Nephron progenitor cell (in vitro differentiated cells): ENCODE results near the gene PCNX2.

ENCODE experiments used
- DNase-seq: peaks from one replicate; pipeline ENCODE4 v3.0.0; 2021
- H3K27ac Mint-ChIP-seq: 2 replicates; pipeline ENCODE4 v1.8.0; 2021; ENCODE audit warnings: mild to moderate bottlenecking, moderate library complexity, mixed read lengths
- H3K27me3 Mint-ChIP-seq: 2 replicates; pipeline ENCODE4 v1.8.0; 2021; ENCODE audit warnings: mild to moderate bottlenecking, low read depth, mixed read lengths; ENCODE audit not compliant: poor library complexity
- H3K36me3 Mint-ChIP-seq: 2 replicates; pipeline ENCODE4 v1.8.0; 2021; ENCODE audit warnings: low read depth, mixed read lengths
- H3K4me1 Mint-ChIP-seq: 2 replicates; pipeline ENCODE4 v1.8.0; 2021; ENCODE audit warnings: mixed read lengths
- H3K4me3 Mint-ChIP-seq: 2 replicates; pipeline ENCODE4 v1.8.0; 2021; ENCODE audit warnings: mild to moderate bottlenecking, moderate library complexity, mixed read lengths
- H3K9me3 Mint-ChIP-seq: 2 replicates; pipeline ENCODE4 v1.8.0; 2021; ENCODE audit warnings: mild to moderate bottlenecking, moderate library complexity, mixed read lengths
- TF ChIP-seq, protein P1 (sequence below): fragments of 200-600 bp; sonication (generic); IDR thresholded peaks from 2 replicates; pipeline ENCODE4 v1.5.0; 2021; ENCODE audit warnings: antibody characterized with exemption

The PCNX2 gene

DNA sequence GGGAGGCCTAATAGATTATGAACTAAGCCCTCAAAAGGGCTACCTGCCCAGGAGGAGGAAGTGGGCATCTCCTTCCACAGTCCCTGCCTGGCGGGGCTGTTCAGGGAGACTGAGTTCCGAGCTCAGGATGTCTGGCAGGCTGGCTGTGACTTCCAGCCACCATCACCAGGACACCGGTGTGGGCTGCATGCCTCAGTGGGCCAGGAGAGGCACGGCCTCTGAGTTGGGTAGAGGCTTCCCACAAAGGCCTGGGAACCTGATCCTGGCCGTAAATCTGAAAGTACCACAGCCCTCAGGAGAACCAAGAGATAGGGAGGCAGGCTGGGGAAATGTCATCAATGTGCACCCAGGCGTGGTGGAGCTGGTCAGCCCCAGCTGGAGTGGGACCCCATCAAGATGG, 316.0 kb downstream of the PCNX2 start:
- Mint-ChIP-seq H3K4me3 (no peak overlapping the region), H3K9me3 (peaks cover 8% of the 10 kb centered on the region), H3K4me1 (peaks cover 63% of the 10 kb centered on the region), H3K27ac (peak overlapping the region; percentile 72), H3K27me3 (no peaks in the 10 kb centered on the region), H3K36me3 (peaks cover 52% of the 10 kb centered on the region)
- TF ChIP-seq, protein P1, sequence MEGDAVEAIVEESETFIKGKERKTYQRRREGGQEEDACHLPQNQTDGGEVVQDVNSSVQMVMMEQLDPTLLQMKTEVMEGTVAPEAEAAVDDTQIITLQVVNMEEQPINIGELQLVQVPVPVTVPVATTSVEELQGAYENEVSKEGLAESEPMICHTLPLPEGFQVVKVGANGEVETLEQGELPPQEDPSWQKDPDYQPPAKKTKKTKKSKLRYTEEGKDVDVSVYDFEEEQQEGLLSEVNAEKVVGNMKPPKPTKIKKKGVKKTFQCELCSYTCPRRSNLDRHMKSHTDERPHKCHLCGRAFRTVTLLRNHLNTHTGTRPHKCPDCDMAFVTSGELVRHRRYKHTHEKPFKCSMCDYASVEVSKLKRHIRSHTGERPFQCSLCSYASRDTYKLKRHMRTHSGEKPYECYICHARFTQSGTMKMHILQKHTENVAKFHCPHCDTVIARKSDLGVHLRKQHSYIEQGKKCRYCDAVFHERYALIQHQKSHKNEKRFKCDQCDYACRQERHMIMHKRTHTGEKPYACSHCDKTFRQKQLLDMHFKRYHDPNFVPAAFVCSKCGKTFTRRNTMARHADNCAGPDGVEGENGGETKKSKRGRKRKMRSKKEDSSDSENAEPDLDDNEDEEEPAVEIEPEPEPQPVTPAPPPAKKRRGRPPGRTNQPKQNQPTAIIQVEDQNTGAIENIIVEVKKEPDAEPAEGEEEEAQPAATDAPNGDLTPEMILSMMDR, result no peak
- peak; percentile 51 for DNase-seq

DNA sequence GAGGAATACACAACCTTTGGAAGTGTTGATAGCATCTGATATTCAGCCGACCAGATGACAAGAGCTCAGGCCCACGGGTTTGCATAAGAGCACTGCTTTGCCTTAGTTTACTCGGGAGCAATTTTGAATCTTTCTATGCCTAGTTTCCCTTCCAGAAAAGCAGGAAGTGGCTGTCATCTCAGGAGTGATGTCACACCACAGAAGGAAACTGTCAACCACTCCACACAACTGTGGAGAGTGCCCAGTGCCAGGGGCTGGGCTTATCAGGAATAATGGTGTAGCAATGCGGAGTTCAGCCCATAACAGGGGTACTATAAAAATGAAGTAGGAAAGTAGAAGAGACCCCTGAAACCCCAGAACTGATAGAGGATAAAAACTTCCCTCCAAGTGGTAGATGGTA, 316.7 kb downstream of the PCNX2 start:
- DNase-seq, result no peak
- peaks cover 15% of the 10 kb centered on the region for H3K9me3 Mint-ChIP-seq
- no peaks in the 10 kb centered on the region for H3K27me3 Mint-ChIP-seq
- H3K36me3 Mint-ChIP-seq, result peaks cover 58% of the 10 kb centered on the region
- H3K4me3 Mint-ChIP-seq, result no peak overlapping the region
- TF ChIP-seq, protein P1, result no peak
- H3K27ac Mint-ChIP-seq, result no peak overlapping the region
- peaks cover 58% of the 10 kb centered on the region for H3K4me1 Mint-ChIP-seq

DNA sequence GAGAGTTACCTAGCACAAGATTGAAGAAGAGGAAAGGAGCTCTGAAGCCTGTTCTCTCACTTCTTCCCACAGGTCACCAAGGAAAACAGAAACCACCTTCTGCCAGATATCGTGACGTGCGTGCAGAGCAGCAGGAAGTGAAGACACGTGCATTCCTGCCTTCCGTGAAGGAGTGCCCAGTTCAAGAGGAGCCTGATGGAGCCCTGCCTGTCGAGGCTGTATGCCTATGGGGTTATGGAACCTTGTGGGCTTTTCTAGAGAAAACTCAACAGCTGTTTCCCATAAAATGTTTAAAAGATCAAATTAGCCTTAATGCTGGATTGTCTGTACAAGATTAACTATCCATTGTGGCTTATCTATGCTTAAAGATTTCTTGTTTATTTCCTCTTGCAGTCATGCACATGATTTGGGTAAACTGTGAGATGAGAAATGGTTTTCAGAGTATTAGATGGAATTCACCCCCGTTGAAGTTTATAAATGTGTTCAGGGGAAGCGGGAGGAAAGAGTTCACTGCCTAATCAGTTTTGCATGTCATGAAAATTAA, 317.4 kb downstream of the PCNX2 start:
- H3K27me3 Mint-ChIP-seq, result no peaks in the 10 kb centered on the region
- H3K36me3 Mint-ChIP-seq, result peaks cover 62% of the 10 kb centered on the region
- TF ChIP-seq, protein P1, result no peak
- no peak overlapping the region for H3K4me3 Mint-ChIP-seq
- no peak for DNase-seq
- peaks cover 55% of the 10 kb centered on the region for H3K4me1 Mint-ChIP-seq
- H3K9me3 Mint-ChIP-seq, result peaks cover 22% of the 10 kb centered on the region
- peak overlapping the region; percentile 77 for H3K27ac Mint-ChIP-seq

DNA sequence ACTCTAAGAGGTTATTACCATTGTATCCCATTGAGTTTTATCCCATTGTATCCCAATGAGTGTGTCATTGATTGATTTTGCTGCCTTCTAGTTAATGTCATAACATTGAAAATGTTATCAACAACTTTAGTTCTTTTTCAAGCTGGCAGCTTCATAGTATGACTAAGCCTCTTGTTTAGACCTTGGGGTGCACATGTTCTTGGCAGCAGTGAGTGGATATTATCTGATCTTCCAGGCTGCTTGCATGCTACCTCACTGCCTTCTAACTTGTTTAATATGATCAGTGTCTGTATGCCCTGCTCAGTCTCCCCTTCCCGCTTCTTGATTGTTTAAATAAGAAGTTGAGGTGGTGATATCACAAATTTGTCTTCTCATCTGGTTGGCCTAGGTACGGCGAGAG, 320.6 kb downstream of the PCNX2 start:
- no peak overlapping the region for H3K4me3 Mint-ChIP-seq
- TF ChIP-seq, protein P1, result no peak
- no peak for DNase-seq
- peaks cover 92% of the 10 kb centered on the region for H3K36me3 Mint-ChIP-seq
- peaks cover 31% of the 10 kb centered on the region for H3K4me1 Mint-ChIP-seq
- H3K27me3 Mint-ChIP-seq, result no peaks in the 10 kb centered on the region
- H3K9me3 Mint-ChIP-seq, result peaks cover 43% of the 10 kb centered on the region
- no peak overlapping the region for H3K27ac Mint-ChIP-seq

DNA sequence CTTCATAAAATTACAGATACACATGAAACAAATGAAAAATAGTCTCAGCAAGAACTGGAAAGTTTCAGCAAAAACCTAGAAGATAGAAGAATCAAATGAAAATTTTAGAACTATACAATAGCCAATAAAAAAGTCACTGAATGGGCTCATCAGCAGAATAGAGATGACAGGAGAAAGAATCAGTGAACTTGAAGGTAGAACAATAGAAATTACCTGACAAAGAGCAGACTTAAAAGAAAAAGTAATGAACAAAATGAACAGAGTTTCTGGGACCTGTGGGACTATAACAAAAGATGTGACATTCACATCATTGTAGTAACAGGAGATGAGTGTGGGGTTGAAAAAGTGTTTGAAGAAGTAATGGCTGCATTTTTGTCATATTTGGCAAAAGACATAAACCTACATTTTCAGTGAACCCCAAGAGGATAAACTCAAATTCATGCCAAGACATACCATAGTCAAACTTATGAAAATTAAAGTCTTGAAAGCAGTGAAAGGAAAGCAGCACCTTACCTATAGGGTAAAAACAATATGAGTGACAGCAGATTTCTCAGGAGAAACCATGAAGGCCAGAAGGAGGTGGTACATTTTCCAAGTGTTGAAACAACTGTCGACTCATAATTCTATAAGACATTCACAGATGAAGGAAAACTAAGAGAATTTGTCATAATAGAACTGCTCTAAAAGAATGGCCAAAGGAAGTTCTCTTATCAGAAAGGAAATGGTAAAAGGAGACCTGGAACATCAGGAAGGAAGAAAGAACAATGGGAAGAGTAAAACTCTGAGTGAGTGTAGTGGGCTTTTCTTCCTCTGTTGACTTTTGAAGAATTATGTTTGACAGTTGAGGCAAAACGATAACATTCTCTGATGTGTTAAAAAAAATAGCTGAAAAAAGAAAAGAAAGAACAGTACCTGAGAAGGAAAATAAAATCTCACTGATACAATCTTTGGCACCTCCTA, 321.6 kb downstream of the PCNX2 start:
- no peak for DNase-seq
- H3K36me3 Mint-ChIP-seq, result peaks cover 97% of the 10 kb centered on the region

More for the DNA sequence above, 321.6 kb downstream of the PCNX2 start:
- TF ChIP-seq, protein P1, result no peak
- Mint-ChIP-seq H3K27me3 (no peaks in the 10 kb centered on the region), H3K27ac (no peak overlapping the region), H3K9me3 (peaks cover 43% of the 10 kb centered on the region), H3K4me3 (no peak overlapping the region), H3K4me1 (peaks cover 21% of the 10 kb centered on the region)
